HepG2 (cell line): Measurements from ENCODE around the gene MRPL28. TPM values are rescaled to one million over a fixed set of nuclear protein-coding genes. Genes with fewer than 3 reads are reported as not detected.

ENCODE experiments used
- BORCS8-MEF2B ChIP-seq: sonication (generic); formaldehyde crosslinking; IDR thresholded peaks from 2 replicates; pipeline ENCODE4 v1.8.0; 2022; ENCODE audit warnings: mild to moderate bottlenecking, missing genetic modification reagents
- ETV6 ChIP-seq: sonication (generic); formaldehyde crosslinking; conservative IDR thresholded peaks from 2 replicates; pipeline ENCODE4 v1.4.0; 2020; ENCODE audit warnings: missing genetic modification reagents
- FOXK1 ChIP-seq: sonication (generic); formaldehyde crosslinking; IDR thresholded peaks from 2 replicates; pipeline ENCODE4 v1.4.0; 2020; ENCODE audit warnings: low read depth, missing genetic modification reagents, borderline replicate concordance
- GMEB2 ChIP-seq: IDR thresholded peaks from 2 replicates; pipeline ENCODE4 v1.6.1; 2016; ENCODE audit warnings: missing biosample characterization, missing genetic modification reagents, low read depth
- HMG20A ChIP-seq: IDR thresholded peaks from 2 replicates; pipeline ENCODE4 v1.6.1; 2016; ENCODE audit warnings: borderline replicate concordance
- MAFF ChIP-seq: IDR thresholded peaks from 2 replicates; pipeline ENCODE4 v1.6.1; 2011; ENCODE audit warnings: low read depth, low read length, improper control_type of control experiment
- MTF2 ChIP-seq: sonication (generic); formaldehyde crosslinking; IDR thresholded peaks from 2 replicates; pipeline ENCODE4 v1.5.0; 2020; ENCODE audit warnings: missing genetic modification reagents, borderline replicate concordance
- NBN ChIP-seq: fragments of 450-650 bp; conservative IDR thresholded peaks from 2 replicates; pipeline ENCODE4 v1.6.1; 2017
- POLR2A ChIP-seq, 2 experiments: IDR thresholded peaks; 2 replicates each; pipeline ENCODE4 v1.6.1; 2011; ENCODE audit warnings: low read depth in 2 of 2, low read length in 2 of 2, mild to moderate bottlenecking in 1 of 2, moderate library complexity in 1 of 2; ENCODE audit not compliant: insufficient read depth in 1 of 2
- RFX1 ChIP-seq: fragments of 450-650 bp; IDR thresholded peaks from 2 replicates; pipeline ENCODE4 v1.6.1; 2017
- SMAD1 ChIP-seq: sonication (generic); formaldehyde crosslinking; IDR thresholded peaks from 2 replicates; pipeline ENCODE4 v1.4.0; 2020; ENCODE audit warnings: missing genetic modification reagents, low read depth, mild to moderate bottlenecking, borderline replicate concordance
- SMAD3 ChIP-seq: sonication (generic); formaldehyde crosslinking; IDR thresholded peaks from 2 replicates; pipeline ENCODE4 v1.4.0; 2020; ENCODE audit warnings: missing genetic modification reagents
- SP2 ChIP-seq: sonication (generic); formaldehyde crosslinking; IDR thresholded peaks from 2 replicates; pipeline ENCODE4 v1.5.1; 2020; ENCODE audit warnings: mild to moderate bottlenecking, missing genetic modification reagents
- ZNF253 ChIP-seq: sonication (generic); formaldehyde crosslinking; IDR thresholded peaks from 2 replicates; pipeline ENCODE4 v1.8.0; 2022; ENCODE audit warnings: mild to moderate bottlenecking, missing genetic modification reagents, borderline replicate concordance
- ZNF841 ChIP-seq: sonication (generic); formaldehyde crosslinking; IDR thresholded peaks from 2 replicates; pipeline ENCODE4 v1.8.1; 2023; ENCODE audit warnings: missing genetic modification reagents, borderline replicate concordance
- polyA plus RNA-seq, 8 experiments: library from polyadenylated mRNA; depleted of rRNA in 3 of 8; stranded (reverse) in 7 of 8; unstranded in 1 of 8; fragments of >200 nt; fragmentation: Illumina TruSeq in 4 of 8; extraction: Trizol in 4 of 8; gene quantifications; 2 replicates each; pipeline versions ENCODE4 v1.2.1 to v1.2.3, GENCODE V29; 2011 to 2016; ENCODE audit warnings: low read depth in 4 of 8, missing spikeins in 1 of 8, mixed read lengths in 1 of 8; ENCODE audit not compliant: insufficient read depth in 1 of 8
- total RNA-seq, 5 experiments: library from RNA; depleted of rRNA; stranded (reverse); fragments of >200 nt; fragmentation: Illumina TruSeq; extraction: Trizol; gene quantifications; 2 replicates each; pipeline ENCODE4 v1.2.3, GENCODE V29; 2016; ENCODE audit warnings: low read depth in 1 of 5
- TF ChIP-seq, protein P1 (sequence below): sonication (generic); formaldehyde crosslinking; IDR thresholded peaks from 2 replicates; pipeline ENCODE4 v1.8.1; 2022; ENCODE audit warnings: mild to moderate bottlenecking, missing genetic modification reagents
- TF ChIP-seq, protein P2 (sequence below): sonication (generic); formaldehyde crosslinking; IDR thresholded peaks from 2 replicates; pipeline ENCODE4 v1.8.0; 2022; ENCODE audit warnings: mild to moderate bottlenecking, missing genetic modification reagents, borderline replicate concordance
- TF ChIP-seq, protein P3 (sequence below): sonication (generic); formaldehyde crosslinking; IDR thresholded peaks from 2 replicates; pipeline ENCODE4 v1.4.0; 2020; ENCODE audit warnings: mild to moderate bottlenecking, missing genetic modification reagents

Gene MRPL28
- total and polyA plus RNA-seq, 2 of the 13 experiments (the other 11 are each of a cell fraction or from before 2014, with no cell fraction given) = 114 to 135 TPM

GRCh38 chr16:342455-343213 is 27.7 kb downstream of the MRPL28 start (continued):
- TF ChIP-seq, protein P1, sequence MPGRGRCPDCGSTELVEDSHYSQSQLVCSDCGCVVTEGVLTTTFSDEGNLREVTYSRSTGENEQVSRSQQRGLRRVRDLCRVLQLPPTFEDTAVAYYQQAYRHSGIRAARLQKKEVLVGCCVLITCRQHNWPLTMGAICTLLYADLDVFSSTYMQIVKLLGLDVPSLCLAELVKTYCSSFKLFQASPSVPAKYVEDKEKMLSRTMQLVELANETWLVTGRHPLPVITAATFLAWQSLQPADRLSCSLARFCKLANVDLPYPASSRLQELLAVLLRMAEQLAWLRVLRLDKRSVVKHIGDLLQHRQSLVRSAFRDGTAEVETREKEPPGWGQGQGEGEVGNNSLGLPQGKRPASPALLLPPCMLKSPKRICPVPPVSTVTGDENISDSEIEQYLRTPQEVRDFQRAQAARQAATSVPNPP (CRISPR knock-in tag) = no peak
- TF ChIP-seq SP2 (CRISPR knock-in tag) (no peak), MAFF (no peak), FOXK1 (CRISPR knock-in tag) (peak; percentile 93), RFX1 (no peak), ZNF841 (CRISPR knock-in tag) (no peak), SMAD1 (peak; percentile 59; the same call in 1 of the 2 replicates), SMAD3 (peak; percentile 78), BORCS8-MEF2B (CRISPR knock-in tag) (no peak; the same call in 1 of the 2 replicates), GMEB2 (0 out of 2 replicates have a peak, but pooled peaks have one; percentile 28), ZNF253 (CRISPR knock-in tag) (no peak), HMG20A (CRISPR knock-in tag) (0 out of 2 replicates have a peak, but pooled peaks have one; percentile 32), MTF2 (no peak), POLR2A (IDR thresholded peaks at IDR 0.05; ENCODE audit: insufficient read depth in 1 of 2, low read depth in 2 of 2, low read length in 2 of 2) (peak; percentile 39 to 80; a peak in 3 of 4 replicates), ETV6 (CRISPR knock-in tag) (no peak), NBN (no peak)
- TF ChIP-seq, protein P2, sequence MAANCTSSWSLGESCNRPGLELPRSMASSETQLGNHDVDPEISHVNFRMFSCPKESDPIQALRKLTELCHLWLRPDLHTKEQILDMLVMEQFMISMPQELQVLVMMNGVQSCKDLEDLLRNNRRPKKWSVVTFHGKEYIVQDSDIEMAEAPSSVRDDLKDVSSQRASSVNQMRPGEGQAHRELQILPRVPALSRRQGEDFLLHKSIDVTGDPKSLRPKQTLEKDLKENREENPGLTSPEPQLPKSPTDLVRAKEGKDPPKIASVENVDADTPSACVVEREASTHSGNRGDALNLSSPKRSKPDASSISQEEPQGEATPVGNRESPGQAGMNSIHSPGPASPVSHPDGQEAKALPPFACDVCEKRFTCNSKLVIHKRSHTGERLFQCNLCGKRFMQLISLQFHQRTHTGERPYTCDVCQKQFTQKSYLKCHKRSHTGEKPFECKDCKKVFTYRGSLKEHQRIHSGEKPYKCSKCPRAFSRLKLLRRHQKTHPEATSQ = no peak
- TF ChIP-seq, protein P3, sequence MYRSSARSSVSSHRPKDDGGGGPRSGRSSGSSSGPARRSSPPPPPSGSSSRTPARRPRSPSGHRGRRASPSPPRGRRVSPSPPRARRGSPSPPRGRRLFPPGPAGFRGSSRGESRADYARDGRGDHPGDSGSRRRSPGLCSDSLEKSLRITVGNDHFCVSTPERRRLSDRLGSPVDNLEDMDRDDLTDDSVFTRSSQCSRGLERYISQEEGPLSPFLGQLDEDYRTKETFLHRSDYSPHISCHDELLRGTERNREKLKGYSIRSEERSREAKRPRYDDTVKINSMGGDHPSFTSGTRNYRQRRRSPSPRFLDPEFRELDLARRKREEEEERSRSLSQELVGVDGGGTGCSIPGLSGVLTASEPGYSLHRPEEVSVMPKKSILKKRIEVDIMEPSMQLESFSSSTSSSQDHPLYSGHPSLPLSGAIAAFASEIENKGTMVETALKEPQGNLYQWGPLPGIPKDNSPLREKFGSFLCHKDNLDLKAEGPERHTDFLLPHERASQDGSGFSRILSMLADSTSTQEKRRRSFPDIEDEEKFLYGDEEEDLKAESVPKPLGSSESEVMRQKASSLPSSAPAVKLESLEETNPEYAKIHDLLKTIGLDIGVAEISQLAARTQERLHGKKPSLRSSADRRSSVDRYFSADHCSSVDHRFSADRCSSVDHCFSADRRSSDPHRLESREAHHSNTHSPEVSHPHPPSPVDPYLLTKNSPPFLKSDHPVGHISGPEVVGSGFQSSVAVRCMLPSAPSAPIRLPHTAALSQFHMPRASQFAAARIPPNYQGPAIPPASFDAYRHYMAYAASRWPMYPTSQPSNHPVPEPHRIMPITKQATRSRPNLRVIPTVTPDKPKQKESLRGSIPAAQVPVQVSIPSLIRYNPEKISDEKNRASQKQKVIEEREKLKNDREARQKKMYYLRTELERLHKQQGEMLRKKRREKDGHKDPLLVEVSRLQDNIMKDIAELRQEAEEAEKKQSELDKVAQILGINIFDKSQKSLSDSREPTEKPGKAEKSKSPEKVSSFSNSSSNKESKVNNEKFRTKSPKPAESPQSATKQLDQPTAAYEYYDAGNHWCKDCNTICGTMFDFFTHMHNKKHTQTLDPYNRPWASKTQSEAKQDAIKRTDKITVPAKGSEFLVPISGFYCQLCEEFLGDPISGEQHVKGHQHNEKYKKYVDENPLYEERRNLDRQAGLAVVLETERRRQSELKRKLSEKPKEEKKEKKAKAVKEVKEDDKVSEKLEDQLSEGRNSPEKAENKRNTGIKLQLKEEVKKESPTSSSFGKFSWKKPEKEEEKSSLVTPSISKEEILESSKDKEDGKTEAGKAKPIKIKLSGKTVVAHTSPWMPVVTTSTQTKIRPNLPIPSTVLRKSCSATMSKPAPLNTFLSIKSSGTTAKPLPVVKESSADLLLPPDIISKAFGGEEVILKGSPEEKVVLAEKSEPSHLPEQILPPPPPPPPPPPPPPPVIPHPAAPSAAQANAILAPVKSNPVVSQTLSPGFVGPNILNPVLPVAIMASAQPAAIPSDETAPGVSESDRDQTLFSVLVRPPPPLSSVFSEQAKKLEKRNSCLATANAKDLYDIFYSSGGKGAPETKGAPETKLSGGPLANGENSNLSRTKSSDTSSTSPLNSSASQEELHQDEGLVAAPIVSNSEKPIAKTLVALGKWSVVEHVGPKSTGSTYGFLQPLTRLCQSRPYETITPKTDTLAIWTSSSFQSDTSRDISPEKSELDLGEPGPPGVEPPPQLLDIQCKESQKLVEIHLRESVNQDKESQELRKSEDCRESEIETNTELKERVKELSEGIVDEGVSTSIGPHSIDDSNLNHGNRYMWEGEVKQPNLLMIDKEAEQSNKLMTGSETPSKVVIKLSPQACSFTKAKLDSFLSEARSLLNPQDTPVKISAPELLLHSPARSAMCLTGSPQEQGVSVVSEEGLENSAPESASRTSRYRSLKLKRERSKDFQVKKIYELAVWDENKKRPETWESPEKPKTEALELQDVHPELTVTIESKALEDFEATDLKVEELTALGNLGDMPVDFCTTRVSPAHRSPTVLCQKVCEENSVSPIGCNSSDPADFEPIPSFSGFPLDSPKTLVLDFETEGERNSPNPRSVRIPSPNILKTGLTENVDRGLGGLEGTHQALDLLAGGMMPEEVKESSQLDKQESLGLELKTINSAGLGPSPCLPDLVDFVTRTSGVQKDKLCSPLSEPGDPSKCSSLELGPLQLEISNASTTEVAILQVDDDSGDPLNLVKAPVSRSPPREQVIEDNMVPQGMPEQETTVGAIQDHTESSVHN = no peak
